HEK293T (cell line): ENCODE measurements around the gene NCMAP.

Experiments
- CTCF ChIA-PET: fragments of 350-600 bp; formaldehyde crosslinking; extraction: SDS; loops from one replicate; lab custom pipeline; 2021; ENCODE audit warnings: antibody characterized with exemption, inconsistent platforms; lab: Yijun Ruan, JAX
- POLR2A ChIA-PET: fragments of 350-600 bp; formaldehyde crosslinking; extraction: SDS; loops from one replicate; lab custom pipeline; 2020; ENCODE audit warnings: antibody characterized with exemption, inconsistent platforms; lab: Yijun Ruan, JAX
- DNase-seq: peaks from one replicate; pipeline ENCODE4 v3.0.0; 2012; ENCODE audit warnings: mixed read lengths; ENCODE audit errors: extremely low spot score
- ARNT ChIP-seq: fragments of 450-650 bp; IDR thresholded peaks from 2 replicates; pipeline ENCODE4 v1.6.1; 2017; ENCODE audit warnings: mild to moderate bottlenecking
- BHLHE40 ChIP-seq: fragments of 450-650 bp; IDR thresholded peaks from 2 replicates; pipeline ENCODE4 v1.6.1; 2016; ENCODE audit warnings: mild to moderate bottlenecking, moderate library complexity, borderline replicate concordance
- CTBP1 ChIP-seq: fragments of 450-650 bp; IDR thresholded peaks from 2 replicates; pipeline ENCODE4 v1.6.1; 2016; ENCODE audit warnings: borderline replicate concordance
- ELF4 ChIP-seq: fragments of 450-650 bp; IDR thresholded peaks from 2 replicates; pipeline ENCODE4 v1.6.1; 2017; ENCODE audit warnings: antibody characterized with exemption
- FOXA1 ChIP-seq: fragments of 450-650 bp; IDR thresholded peaks from 2 replicates; pipeline ENCODE4 v1.6.1; 2016; ENCODE audit warnings: mild to moderate bottlenecking
- FOXK2 ChIP-seq: fragments of 450-650 bp; IDR thresholded peaks from 2 replicates; pipeline ENCODE4 v1.6.1; 2016; ENCODE audit warnings: mild to moderate bottlenecking
- FOXM1 ChIP-seq: fragments of 450-650 bp; IDR thresholded peaks from 2 replicates; pipeline ENCODE4 v1.6.1; 2017; ENCODE audit warnings: mild to moderate bottlenecking, borderline replicate concordance
- HDGF ChIP-seq: fragments of 450-650 bp; IDR thresholded peaks from 2 replicates; pipeline ENCODE4 v1.6.1; 2017; ENCODE audit warnings: antibody characterized with exemption, borderline replicate concordance
- L3MBTL2 ChIP-seq: fragments of 450-650 bp; conservative IDR thresholded peaks from 2 replicates; pipeline ENCODE4 v1.6.1; 2016; ENCODE audit warnings: mild to moderate bottlenecking
- LEF1 ChIP-seq: fragments of 450-650 bp; IDR thresholded peaks from 2 replicates; pipeline ENCODE4 v1.6.1; 2017; ENCODE audit warnings: mild to moderate bottlenecking, borderline replicate concordance
- NFRKB ChIP-seq: fragments of 450-650 bp; IDR thresholded peaks from 2 replicates; pipeline ENCODE4 v1.6.1; 2016; ENCODE audit warnings: mild to moderate bottlenecking, moderate library complexity
- SP1 ChIP-seq: fragments of 450-650 bp; IDR thresholded peaks from 2 replicates; pipeline ENCODE4 v1.6.1; 2017
- SUZ12 ChIP-seq: fragments of 450-650 bp; IDR thresholded peaks from 2 replicates; pipeline ENCODE4 v1.6.1; 2016; ENCODE audit warnings: mild to moderate bottlenecking
- TARDBP ChIP-seq: fragments of 450-650 bp; IDR thresholded peaks from 2 replicates; pipeline ENCODE4 v1.6.1; 2016
- ZNF384 ChIP-seq: fragments of 450-650 bp; IDR thresholded peaks from 2 replicates; pipeline ENCODE4 v1.6.1; 2016
- TF ChIP-seq, protein P1 (sequence below): fragments of 450-650 bp; IDR thresholded peaks from 2 replicates; pipeline ENCODE4 v1.6.1; 2016

Gene NCMAP

DNA sequence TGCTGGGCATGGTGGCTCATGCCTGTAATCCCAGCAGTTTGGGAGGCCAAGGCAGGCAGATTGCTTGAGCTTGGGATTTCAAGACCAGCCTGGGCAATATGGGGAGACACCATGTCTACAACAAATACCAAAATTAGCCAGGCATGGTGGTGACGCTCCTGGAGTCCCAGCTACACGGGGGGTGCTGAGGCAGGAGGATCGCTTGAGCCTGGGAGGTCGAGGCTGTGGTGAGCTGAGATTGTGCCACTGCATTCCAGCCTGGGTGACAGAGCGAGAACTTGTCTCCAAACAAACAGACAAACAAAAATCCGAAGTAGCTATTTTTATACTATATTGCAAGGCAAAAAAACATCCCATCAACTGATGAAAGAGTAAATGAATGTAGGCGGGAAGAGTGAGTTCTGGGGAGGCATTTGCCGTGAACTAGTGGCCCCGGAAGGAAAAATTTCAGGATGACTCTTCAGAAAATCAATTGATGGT, 40.6 kb downstream of the NCMAP start:
- CTCF ChIA-PET, result interaction anchor here (1.0 to 1.6 kb wide), 2 partner anchors 9 to 238 kb away, joined by 3 to 9 read pairs; no protein-coding TSS in a partner anchor
- TF ChIP-seq BHLHE40 (no peak), L3MBTL2 (no peak), FOXK2 (no peak), LEF1 (no peak), TARDBP (no peak), NFRKB (no peak), ARNT (no peak), ZNF384 (no peak), ELF4 (no peak), SUZ12 (no peak)
- POLR2A ChIA-PET, result interaction anchor here (0.9 kb wide), 1 partner anchor 9 kb away, joined by 4 read pairs; no protein-coding TSS in a partner anchor
- DNase-seq, result no peak

DNA sequence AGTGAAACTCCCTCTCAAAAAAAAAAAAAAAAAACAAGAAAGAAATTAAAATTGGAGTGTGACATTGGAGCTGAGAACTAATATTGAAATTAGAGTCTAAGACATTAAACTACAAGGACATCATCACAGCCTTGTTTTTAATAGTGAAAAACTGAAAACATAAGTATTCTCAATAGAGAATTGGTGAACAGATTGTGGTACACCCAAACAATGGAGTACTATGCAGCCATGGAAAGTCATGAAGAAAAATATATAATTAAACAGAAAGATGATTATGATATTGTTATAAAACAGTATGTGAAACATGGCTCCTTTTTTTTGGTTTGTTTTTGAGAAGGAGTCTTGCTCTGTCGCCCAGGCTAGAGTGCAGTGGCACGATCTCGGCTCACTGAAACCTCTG, 43.4 kb downstream of the NCMAP start:
- CTCF ChIA-PET, result no interaction called here
- TF ChIP-seq LEF1 (no peak), ZNF384 (no peak), HDGF (no peak), ARNT (no peak), CTBP1 (no peak), L3MBTL2 (no peak)
- TF ChIP-seq, protein P1, sequence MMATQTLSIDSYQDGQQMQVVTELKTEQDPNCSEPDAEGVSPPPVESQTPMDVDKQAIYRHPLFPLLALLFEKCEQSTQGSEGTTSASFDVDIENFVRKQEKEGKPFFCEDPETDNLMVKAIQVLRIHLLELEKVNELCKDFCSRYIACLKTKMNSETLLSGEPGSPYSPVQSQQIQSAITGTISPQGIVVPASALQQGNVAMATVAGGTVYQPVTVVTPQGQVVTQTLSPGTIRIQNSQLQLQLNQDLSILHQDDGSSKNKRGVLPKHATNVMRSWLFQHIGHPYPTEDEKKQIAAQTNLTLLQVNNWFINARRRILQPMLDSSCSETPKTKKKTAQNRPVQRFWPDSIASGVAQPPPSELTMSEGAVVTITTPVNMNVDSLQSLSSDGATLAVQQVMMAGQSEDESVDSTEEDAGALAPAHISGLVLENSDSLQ, result no peak
- POLR2A ChIA-PET, result no interaction called here
- DNase-seq, result no peak

DNA sequence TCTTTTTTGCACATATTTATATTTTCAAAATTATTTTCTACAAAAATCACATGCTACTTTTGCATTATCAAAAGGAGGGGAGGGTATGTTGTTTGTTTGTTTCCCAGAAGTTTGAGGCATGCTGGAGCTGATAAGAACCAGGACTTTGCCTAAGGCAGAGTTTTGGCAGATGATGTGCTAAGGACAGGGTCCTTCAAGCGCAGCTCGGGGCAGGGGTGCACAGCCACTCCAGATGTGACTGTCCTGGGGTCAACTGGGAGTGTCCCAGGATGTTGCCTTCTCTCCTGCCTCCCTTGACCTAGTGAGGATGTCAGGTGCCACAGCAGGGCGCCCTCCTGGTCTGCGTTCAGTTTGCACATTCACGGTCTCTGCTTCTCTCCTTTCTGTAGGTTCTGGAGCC, 44.7 kb downstream of the NCMAP start:
- POLR2A ChIA-PET, result no interaction called here
- CTCF ChIA-PET, result no interaction called here
- DNase-seq, result no peak
- TF ChIP-seq CTBP1 (no peak), SUZ12 (no peak), SP1 (no peak), NFRKB (no peak), FOXK2 (no peak), LEF1 (no peak), BHLHE40 (no peak), FOXA1 (no peak), HDGF (no peak), ELF4 (no peak), ARNT (no peak), ZNF384 (no peak), TARDBP (no peak), L3MBTL2 (no peak), FOXM1 (no peak)
- TF ChIP-seq, protein P1, result no peak

DNA sequence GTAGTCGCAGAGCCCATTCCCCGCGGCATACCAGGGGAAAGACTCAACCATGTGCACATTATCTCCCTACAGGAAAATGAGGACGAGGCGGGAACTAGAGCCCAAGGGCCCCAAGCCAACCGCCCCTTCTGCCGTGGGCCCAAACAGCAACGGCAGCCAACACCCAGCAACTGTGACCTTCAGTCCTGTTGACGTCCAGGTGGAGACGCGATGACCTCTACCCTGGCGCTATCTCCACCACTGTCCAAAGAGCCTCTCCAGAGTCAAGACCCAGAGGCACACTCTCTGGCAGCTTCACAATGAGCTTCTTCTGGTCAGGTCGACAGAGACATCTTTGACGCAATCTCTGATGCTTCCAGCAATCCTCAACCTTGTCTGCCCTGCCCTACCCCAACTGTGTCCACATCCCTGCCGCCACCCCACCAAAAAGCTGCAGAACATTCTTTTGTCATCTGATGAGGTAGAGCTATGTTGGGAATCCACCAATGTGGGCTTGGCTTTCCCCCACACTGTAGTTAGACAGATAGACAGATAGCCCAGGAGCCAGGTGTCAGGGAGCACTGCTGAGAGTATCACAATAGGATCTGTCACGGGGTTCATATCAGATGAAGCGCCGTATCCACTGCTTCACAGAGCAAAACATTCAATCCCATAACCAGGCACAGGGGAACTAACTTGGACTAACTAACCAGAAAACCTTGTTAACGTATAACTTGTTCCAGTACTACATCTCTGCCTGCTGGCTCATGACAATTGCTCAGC, 49.8 kb downstream of the NCMAP start:
- CTCF ChIA-PET, result no interaction called here
- POLR2A ChIA-PET, result no interaction called here
- TF ChIP-seq FOXA1 (no peak), LEF1 (no peak), CTBP1 (no peak), ZNF384 (no peak), SUZ12 (no peak), HDGF (no peak), FOXK2 (no peak), TARDBP (no peak), ARNT (no peak), NFRKB (no peak)
- TF ChIP-seq, protein P1, result no peak
- no peak for DNase-seq

DNA sequence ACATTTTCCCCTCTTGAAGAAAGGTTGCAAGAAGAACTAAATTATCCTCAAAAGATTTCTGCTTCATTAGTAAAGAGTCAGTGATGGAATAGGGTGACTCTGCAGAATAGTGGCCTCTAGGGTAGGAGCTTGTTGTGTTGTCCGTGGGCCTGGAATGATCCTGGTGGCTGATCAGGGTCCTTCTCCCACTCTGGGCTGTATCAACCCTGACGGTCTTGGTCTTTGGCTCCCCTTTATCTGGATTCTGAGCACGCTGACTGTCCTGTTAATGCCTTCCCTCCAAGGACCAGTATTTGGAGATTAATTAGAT, 50.4 kb downstream of the NCMAP start:
- no peak for DNase-seq
- POLR2A ChIA-PET, result no interaction called here
- TF ChIP-seq FOXK2 (no peak), CTBP1 (no peak), BHLHE40 (no peak), ZNF384 (no peak), FOXA1 (no peak), SP1 (no peak), ELF4 (no peak), NFRKB (no peak), LEF1 (no peak), HDGF (no peak), TARDBP (no peak), SUZ12 (no peak), FOXM1 (no peak)
- CTCF ChIA-PET, result no interaction called here

DNA sequence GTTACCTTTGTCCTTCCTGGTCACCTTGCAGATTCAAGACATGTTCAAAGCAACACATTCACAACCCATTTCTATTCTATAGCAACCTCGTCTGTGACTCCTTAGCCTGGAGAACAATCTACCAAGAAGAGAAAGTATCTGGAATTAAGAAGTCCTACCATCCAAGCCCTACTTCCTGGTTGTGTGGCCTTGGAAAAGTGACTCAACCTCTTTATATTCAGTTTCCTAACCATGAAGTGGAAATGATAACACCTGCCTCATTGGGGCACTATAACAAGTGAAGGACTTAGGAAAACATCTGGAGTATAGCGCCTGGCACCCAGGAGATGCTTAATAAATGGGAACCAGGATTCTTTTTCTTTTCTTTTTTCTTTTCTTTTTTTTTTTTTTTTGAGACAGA, 50.7 kb downstream of the NCMAP start:
- ChIA-PET POLR2A (no interaction called here), CTCF (interaction anchor here (0.7 kb wide), 1 partner anchor 102 kb away, joined by 4 read pairs; no protein-coding TSS in a partner anchor)
- TF ChIP-seq TARDBP, result no peak
- TF ChIP-seq FOXK2, result no peak
- TF ChIP-seq NFRKB, result no peak
- no peak for TF ChIP-seq CTBP1
- no peak for TF ChIP-seq LEF1
- TF ChIP-seq SUZ12, result no peak
- TF ChIP-seq SP1, result no peak
- TF ChIP-seq ZNF384, result no peak
- TF ChIP-seq, protein P1, result no peak
- no peak for TF ChIP-seq BHLHE40
- no peak for TF ChIP-seq FOXA1
- TF ChIP-seq ARNT, result no peak
- TF ChIP-seq L3MBTL2, result no peak
- TF ChIP-seq FOXM1, result no peak
- no peak for TF ChIP-seq ELF4
- TF ChIP-seq HDGF, result no peak
- DNase-seq, result no peak
